GM06990 (cell line): ENCODE data around the gene LY6G6F.

Experiments used
- DNase-seq: peaks from one replicate; pipeline ENCODE4 v3.0.0-alpha.2; 2011; ENCODE audit not compliant: insufficient read length; ENCODE audit errors: extremely low read depth
- H3K27me3 ChIP-seq: replicated peaks from 2 replicates; pipeline ENCODE4 v1.6.0; 2011; ENCODE audit warnings: low read length; ENCODE audit not compliant: control insufficient read depth, insufficient read depth
- H3K36me3 ChIP-seq: 2 replicates; pipeline ENCODE4 v1.5.1; 2011; ENCODE audit warnings: low read length; ENCODE audit not compliant: control insufficient read depth, insufficient read depth
- H3K4me3 ChIP-seq: replicated peaks from 2 replicates; pipeline ENCODE4 v1.5.1; 2011; ENCODE audit warnings: low read depth, mild to moderate bottlenecking, control low read depth, low read length
- CTCF ChIP-seq: IDR thresholded peaks from 2 replicates; pipeline ENCODE4 v1.5.1; 2011; ENCODE audit warnings: low read length, control low read depth, mild to moderate bottlenecking, inconsistent platforms; ENCODE audit not compliant: insufficient read depth, poor library complexity, severe bottlenecking

The LY6G6F gene

GRCh38 chr6:31719001-31719400, 12.3 kb downstream of the LY6G6F start:
- no peak for DNase-seq
- no peaks in the 10 kb centered on the region; the same call in 1 of the 2 replicates for H3K27me3 ChIP-seq
- H3K36me3 ChIP-seq: no peaks in the 10 kb centered on the region
- H3K4me3 ChIP-seq: no peak overlapping the region
- no peak for TF ChIP-seq CTCF

- DNase-seq: no peak
- no peaks in the 10 kb centered on the region; the same call in 1 of the 2 replicates for H3K27me3 ChIP-seq
- H3K36me3 ChIP-seq: no peaks in the 10 kb centered on the region
- H3K4me3 ChIP-seq: no peak overlapping the region
- no peak for TF ChIP-seq CTCF
Measured at GRCh38 chr6:31720196-31720770, 13.6 kb downstream of the LY6G6F start.

- no peak within 1 kb of the TSS for H3K4me3 ChIP-seq
- no peak for TF ChIP-seq CTCF
- no peak for DNase-seq
- H3K27me3 ChIP-seq: no peaks in the 10 kb centered on the region; the same call in 1 of the 2 replicates
- H3K36me3 ChIP-seq: no peaks in the 10 kb centered on the region
Measured at GRCh38 chr6:31721351-31722020, 14.8 kb downstream of the LY6G6F start, which contains the start of gene LY6G6C. Gene LY6G6C, minus strand, starts transcription at chr6:31721746. Its CDS starts 67 bp downstream, at chr6:31721679.

GRCh38 chr6:31722173-31722572, 15.5 kb downstream of the LY6G6F start:
- H3K4me3 ChIP-seq: no peak overlapping the region
- no peaks in the 10 kb centered on the region for H3K36me3 ChIP-seq
- TF ChIP-seq CTCF: no peak
- DNase-seq: no peak
- H3K27me3 ChIP-seq: no peaks in the 10 kb centered on the region; the same call in 1 of the 2 replicates

GRCh38 chr6:31723245-31723979, 16.7 kb downstream of the LY6G6F start, which contains the start of gene MPIG6B:
Gene MPIG6B, plus strand, starts transcription at chr6:31723373. Its CDS starts 11 bp downstream, at chr6:31723384.
- Histone ChIP-seq H3K4me3 (no peak within 1 kb of the TSS), H3K36me3 (no peaks in the 10 kb centered on the region), H3K27me3 (no peaks in the 10 kb centered on the region)
- no peak for DNase-seq
- no peak for TF ChIP-seq CTCF
